ENCODE data around the gene TBC1D2.
A peak's percentile ranks its signal among the peaks of the same experiment; 100 is the strongest.
"Not testable (repeated sequence)": the region's sequence is repeated elsewhere in the genome, so short reads cannot be mapped to it uniquely, and the experiment has no call there.

TBC1D2 gene

DNA sequence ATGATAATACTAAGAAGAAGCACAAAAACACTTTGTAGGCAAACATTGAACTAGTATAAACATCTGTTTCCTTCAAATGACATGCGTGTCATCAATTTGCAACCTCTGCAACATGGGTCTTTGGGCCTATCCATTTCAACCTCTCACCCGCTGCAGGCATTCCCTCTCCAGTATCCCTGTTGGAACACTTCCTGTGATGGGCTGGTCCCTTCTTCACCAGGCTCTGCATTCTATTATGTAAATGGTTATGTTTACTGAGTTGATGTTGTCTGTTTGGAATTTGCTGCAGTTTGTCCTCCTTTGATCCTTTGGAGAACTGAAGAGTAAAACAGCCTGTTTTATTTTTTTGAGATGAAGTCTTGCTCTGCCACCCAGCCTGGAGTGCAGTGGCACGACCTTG lies 16.6 kb upstream of the TBC1D2 start:
- intact Hi-C loops (cut with DNase I): no loop called here
- no peak for DNase-seq

DNA sequence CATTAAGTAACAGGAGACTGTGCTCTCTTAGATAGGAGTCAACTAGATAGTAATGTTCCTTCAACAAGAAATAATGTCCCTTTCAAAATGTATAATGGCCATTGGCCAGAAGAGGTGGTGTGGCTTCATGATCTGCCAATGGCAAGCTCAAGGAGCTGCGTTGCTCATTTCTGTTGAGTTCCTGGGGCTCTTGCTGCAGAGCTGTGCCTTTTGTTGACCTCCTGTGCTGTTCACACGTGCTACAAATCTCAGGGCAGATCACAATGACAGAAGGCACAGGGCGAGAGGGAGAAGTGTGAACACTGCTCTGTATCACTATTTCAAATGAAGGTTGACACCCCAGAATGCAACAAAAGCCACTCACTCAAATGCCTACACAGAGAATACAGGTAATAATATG lies 16.0 kb upstream of the TBC1D2 start:
- no peak for DNase-seq
- intact Hi-C loops (cut with DNase I): no loop called here

GRCh38 chr9:98270284-98270683 lies 14.8 kb upstream of the TBC1D2 start:
- peak in 1 of 10 donors; percentile 22 for DNase-seq
- intact Hi-C loops (cut with DNase I): not testable (repeated sequence)

GRCh38 chr9:98269652-98270051 lies 14.2 kb upstream of the TBC1D2 start:
- DNase-seq; intact Hi-C loops (cut with DNase I): not testable (repeated sequence)

DNA sequence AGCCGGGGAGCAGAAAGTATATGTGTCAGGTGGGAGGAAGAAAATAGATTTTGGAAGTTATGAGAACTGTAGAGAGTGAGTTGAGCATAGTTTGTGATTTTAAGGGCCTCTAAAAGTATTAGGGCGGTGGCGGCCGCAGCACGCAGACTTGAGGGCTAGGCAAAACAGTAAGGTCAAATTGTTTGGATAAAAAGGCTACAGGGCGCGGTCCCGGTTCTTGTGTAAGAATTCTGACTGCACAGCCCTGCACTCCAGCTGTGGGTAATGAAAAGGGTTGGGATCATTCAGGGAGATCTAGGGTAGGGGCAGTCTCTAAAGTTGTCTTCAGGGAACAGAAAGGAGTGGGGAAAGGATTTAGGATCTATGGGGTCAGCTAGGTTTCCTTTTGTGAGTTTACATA lies 12.1 kb upstream of the TBC1D2 start:
- DNase-seq; intact Hi-C loops (cut with DNase I): not testable (repeated sequence)

GRCh38 chr9:98264516-98264915 lies 9.1 kb upstream of the TBC1D2 start:
- intact Hi-C loops (cut with DNase I): no loop called here
- DNase-seq: no peak

DNA sequence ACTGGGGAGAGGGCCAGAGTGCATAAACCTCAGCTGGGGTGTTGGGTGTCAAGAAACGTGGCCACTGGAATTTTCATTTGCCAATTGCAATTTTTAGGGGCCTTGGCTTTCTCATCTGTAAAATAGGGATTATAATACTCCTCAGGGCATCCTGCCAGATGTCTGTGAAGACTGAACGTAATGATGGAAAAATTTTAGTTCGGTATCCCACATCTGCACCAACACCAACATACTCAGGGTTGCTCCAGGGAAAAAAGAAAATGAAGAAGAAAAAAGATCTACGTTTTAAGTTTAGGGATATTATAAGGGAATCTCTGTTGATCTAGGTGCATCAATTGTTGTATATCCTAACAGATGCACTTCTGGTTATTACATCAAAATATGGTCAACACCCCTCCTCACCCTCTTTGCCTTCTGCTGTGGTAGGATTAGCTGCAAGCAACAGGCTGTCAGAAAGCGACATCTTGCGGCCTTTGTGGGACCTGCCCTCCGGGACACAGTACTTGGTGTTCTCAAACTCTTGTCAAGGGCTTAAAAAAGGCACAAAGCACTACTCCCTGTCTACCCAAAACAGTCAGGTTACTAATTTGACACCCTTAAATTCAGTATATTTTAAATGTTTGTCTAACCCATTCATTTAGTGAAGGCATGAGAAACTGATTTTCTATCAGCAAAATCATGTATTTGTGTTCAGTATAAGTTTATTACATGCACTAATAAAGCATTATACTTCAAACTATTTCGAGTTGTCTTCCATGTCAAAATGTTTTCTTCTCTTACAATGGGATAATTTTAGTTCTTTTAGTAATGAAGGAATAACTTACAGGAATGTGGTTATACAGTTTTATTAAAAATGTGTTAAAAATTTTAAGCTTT lies 8.3 kb upstream of the TBC1D2 start:
- intact Hi-C loops (cut with DNase I): loop anchor here (1.0 to 2.0 kb wide), 3 partner anchors 58 to 341 kb away; partner anchors contain the start of gene TRMO
- DNase-seq: peak; percentile 58 to 98 (median 84)

DNA sequence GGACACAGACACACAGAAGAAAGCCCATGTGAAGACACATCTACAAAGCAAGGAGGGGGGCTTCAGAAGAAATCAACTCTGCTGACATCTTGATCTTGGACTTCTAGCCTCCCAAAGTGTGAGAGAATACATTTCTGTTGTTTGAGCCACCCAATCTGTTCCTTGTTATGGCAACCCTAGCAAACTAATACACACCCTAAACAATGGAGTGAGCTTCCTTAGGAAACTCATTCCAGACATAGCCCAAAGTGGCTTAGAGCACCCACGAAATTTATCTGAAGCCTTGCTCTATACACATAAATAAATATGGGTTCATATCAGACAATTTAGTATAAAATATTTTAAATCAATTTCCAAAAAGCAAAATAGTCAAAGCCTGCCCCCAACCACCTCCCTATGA lies 7.6 kb upstream of the TBC1D2 start:
- no peak for DNase-seq
- intact Hi-C loops (cut with DNase I): loop anchor here (1.0 to 2.0 kb wide), 3 partner anchors 58 to 340 kb away; partner anchors contain the start of gene TRMO

DNA sequence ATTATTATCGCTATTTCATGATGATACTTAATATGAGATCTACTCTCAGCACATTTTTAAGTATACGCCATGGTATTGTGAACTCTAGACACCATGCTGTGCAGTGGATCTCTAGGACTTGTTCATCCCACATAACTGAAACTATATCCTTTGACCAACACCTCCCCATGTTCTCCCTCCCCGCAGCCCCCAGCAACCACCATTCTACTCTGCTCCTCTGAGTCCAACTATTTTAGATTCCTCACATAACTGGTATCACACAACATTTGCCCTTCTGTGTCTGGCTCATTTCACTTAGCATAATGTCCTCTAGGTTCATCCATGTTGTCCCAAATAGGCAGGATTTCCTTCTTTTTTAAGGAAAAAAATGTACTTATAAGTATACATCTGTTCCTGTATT lies 6.6 kb upstream of the TBC1D2 start:
- intact Hi-C loops (cut with DNase I): loop anchor here (2.0 kb wide), 2 partner anchors 187 to 339 kb away; partner anchors contain the start of gene TRMO
- no peak for DNase-seq

- intact Hi-C loops (cut with DNase I): no loop called here
- DNase-seq: no peak
These were observed 5.2 kb upstream of the TBC1D2 start for GRCh38 chr9:98260635-98261034.

DNA sequence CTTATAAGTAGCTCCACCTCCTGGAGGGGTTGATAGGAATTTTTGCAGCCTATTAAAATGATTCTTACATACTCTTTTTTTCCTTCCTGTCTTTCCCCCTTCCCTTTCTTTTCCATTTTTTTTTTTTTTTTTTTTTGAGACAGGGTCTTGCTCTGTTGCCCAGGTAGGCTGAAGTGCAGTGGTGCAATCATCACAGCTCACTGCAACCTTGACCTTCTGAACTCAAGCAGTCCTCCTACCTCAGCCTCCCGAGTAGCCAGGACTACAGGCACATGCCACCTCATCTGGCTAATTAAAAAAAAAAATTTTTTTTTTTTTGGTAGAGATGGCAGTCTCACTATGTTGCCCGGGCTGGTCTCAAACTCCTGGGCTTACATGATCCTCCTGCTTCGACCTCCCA lies 4.3 kb upstream of the TBC1D2 start:
- DNase-seq: no peak
- intact Hi-C loops (cut with DNase I): loop anchor here (5.0 to 10.0 kb wide), 2 partner anchors 202 to 565 kb away; partner anchors contain the start of genes NANS and XPA

GRCh38 chr9:98256756-98257155 lies 1.3 kb upstream of the TBC1D2 start:
- intact Hi-C loops (cut with DNase I): loop anchor here (5.0 to 10.0 kb wide), 2 partner anchors 199 to 562 kb away; partner anchors contain the start of genes NANS and XPA
- no peak for DNase-seq

- intact Hi-C loops (cut with DNase I): loop anchor here (2.0 to 10.0 kb wide), 3 partner anchors 198 to 560 kb away; partner anchors contain the start of genes ANP32B, NANS and XPA
- DNase-seq: peak in 2 of 10 donors; percentile 14 to 86
These were observed 330 bp downstream of the TBC1D2 start for GRCh38 chr9:98255061-98255577.

GRCh38 chr9:98254228-98255060 lies 1.0 kb downstream of the TBC1D2 start:
- intact Hi-C loops (cut with DNase I): loop anchor here (2.0 to 10.0 kb wide), 3 partner anchors 197 to 560 kb away; partner anchors contain the start of genes ANP32B, NANS and XPA
- DNase-seq: no peak

DNA sequence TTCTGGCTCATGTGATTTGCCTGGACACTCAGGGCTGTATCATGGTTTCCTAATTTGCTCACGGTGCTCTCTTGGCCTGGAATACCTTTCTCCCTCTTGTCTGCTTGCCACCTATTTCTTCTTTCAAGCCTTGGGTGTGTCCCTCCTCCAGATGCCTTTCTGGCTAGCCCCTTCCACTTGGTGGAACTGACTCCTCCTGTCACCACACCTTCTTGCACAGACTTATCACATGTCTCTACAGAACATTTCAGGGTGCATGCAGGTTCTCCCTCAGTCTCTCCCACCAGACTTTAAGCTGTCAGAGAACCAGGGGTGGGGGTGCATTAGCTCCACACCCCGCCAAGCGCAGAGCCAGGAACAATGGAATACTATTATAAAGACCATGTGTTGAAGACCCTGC lies 1.9 kb downstream of the TBC1D2 start:
- no peak for DNase-seq
- intact Hi-C loops (cut with DNase I): loop anchor here (10.0 kb wide), 1 partner anchor 559 kb away; the partner anchor contains the start of gene XPA

DNA sequence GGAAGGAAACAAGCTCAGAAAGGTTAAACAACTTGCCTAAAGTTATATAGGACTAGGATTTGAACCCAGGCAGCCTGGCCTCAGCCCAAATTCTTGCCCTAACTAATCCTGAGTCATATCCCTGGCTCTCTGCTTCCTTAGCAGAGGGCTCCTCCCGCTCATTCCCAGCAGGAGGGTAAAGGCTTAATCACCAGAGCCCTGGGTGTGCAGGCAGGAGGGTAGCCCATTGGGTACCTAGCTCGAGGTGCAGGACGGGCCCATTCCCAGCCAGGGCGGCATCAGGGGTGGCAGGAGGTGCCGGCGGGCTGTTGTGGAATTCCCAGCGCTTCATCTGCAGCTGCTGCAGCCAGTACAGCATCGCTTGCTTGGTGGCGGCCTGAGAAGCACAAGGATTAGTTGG lies 3.9 kb downstream of the TBC1D2 start:
- peak in 1 of 10 donors; percentile 52 for DNase-seq
- intact Hi-C loops (cut with DNase I): loop anchor here (10.0 kb wide), 1 partner anchor 557 kb away; the partner anchor contains the start of gene XPA

DNA sequence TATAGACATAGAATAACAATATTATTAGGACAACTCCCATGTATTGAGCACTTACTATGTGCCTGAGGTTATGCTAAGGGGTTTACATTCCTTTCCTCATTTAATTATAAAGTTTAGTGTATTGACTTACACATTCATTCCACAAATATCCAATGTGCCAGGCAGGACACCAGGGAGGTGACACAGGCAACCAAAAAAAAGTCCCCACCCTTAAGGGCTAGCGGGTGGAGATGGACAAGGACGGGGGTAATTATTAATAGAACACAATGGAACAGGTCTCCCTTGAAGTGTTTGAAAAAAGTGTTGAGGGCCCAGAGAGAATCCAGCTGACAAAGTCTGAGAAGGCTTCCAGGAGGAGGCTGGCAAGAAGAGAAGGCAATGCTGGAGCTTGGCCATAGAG lies 5.7 kb downstream of the TBC1D2 start:
- DNase-seq: no peak
- intact Hi-C loops (cut with DNase I): loop anchor here (10.0 kb wide), 1 partner anchor 555 kb away; the partner anchor contains the start of gene XPA

DNA sequence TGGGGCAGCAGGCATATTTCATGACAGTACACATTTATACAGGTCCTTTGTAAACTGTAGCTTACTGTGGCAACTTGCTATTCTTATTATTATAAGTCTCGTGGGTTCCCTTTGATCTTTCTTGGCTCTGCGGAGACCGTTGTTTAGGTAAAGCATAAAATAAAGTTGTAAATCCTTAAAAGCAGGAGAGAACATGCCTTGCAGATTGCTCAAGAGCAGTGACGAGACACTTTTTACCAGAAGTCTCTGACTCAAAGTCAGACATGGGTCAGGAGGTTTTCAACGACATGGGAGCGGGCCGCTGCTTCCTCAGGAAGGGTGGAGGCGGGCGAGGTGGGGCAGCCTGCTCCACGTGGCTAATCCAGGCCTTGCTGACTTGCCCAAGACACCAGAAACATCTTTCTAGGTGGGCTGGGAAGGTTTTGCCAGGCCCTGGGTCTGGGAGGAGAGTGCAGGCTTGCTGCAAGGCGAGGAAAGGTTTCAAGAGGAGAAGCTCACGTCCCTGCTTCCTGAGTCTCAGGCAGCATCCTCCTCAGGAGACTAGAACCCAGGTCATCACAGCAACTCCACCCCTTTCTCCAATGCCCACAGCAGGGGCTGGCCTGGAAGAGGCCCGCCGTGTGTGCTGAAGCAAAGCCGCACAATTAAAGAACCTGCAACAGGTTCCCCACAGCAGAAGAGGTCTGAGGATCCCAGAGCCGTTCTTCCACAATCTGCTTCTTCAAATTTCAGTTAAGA lies 6.5 kb downstream of the TBC1D2 start:
- peak in 2 of 10 donors; percentile 60 to 72 for DNase-seq
- intact Hi-C loops (cut with DNase I): no loop called here

DNA sequence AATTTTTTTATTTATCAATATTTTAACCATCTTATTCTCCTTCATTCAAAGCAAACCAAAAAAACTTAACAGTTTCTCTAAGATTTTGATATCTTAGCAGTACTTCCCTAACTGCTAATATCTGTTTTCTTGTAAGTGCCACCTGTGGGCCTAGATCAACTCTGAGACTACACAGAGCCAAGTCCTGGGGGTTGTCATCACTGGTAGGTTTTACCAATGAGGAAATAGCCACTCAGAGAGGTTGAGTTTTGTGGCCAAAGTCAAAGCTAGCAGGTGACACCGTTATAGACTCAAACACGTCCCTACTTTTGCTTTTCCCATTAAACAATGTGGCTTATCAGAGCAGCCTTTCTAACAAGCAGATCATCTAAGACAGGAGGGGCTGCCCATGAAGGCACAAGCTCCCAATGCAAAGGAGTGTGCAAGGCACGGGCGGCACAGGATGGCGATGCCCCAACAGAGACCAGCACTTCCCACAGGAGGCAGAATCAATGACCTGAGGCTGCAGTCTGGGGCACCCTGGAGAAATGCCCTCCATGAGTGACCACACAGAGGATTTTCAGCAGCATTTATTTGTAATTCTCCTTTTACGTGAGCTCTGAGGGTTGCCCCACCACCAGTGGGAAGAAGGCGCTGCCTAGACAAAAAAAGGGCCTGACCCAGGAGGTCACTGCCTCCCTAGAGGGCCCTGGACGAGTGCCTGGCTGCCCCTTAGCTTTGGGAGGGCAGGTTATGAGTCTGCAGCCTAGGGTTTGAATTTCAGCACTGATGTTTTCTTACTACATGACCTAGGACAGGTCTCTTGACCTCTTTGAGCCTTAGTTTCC lies 7.4 kb downstream of the TBC1D2 start:
- intact Hi-C loops (cut with DNase I): no loop called here

More for the DNA sequence above, 7.4 kb downstream of the TBC1D2 start:
- DNase-seq: peak in 2 of 10 donors; percentile 41 to 60
